ENCODE data around the gene AGPAT2. TPM values are rescaled to one million over a fixed set of nuclear protein-coding genes. Genes with fewer than 3 reads are reported as not detected.
"Not testable (repeated sequence)": the region's sequence is repeated elsewhere in the genome, so short reads cannot be mapped to it uniquely, and the experiment has no call there.

The AGPAT2 gene
- total RNA-seq, 1 experiment from 2014 or later, result 103 TPM

GRCh38 chr9:136711751-136712689 lies 24.8 kb upstream of the AGPAT2 start, which contains the start of gene DIPK1B:
Gene DIPK1B (plus strand): TSS chr9:136712572. CDS start chr9:136712666, 94 bp downstream.
- Histone ChIP-seq H3F3A (ENCODE audit: low read length, unreplicated experiment) (no peaks in the 10 kb centered on the region), H3K79me2 (ENCODE audit: low read length) (no peaks in the 10 kb centered on the region), H3K36me3 (ENCODE audit: low read depth, low read length) (no peaks in the 10 kb centered on the region), H4K20me1 (ENCODE audit: low read length) (no peaks in the 10 kb centered on the region), H3K4me3 (ENCODE audit: low read length) (peak within 1 kb of the TSS; percentile 70), H3K4me2 (ENCODE audit: low read length) (peak within 1 kb of the TSS; percentile 90), H2AFZ (ENCODE audit: low read length) (peak within 1 kb of the TSS; percentile 79), H3K9me3 (ENCODE audit: low read length) (no peaks in the 10 kb centered on the region), H3K4me1 (ENCODE audit: insufficient read depth, low read length) (no peaks in the 10 kb centered on the region; the same call in 1 of the 2 replicates), H3K9me2 (replicated peaks; ENCODE audit: low read length) (no peaks in the 10 kb centered on the region), H3K9ac (ENCODE audit: low read length) (peak within 1 kb of the TSS; percentile 53), H3K27me3 (ENCODE audit: low read length) (no peaks in the 10 kb centered on the region), H3K27ac (ENCODE audit: low read length) (no peak within 1 kb of the TSS)
- no TSS peak for BruUV-seq (replicated peaks)
- ATAC-seq (peak; percentile 33), DNase-seq (no peak)
- ChIA-PET CTCF (no interaction called here), POLR2A (ENCODE audit: unreplicated experiment) (no interaction called here)
- TF ChIP-seq CTCF (conservative IDR thresholded peaks at IDR 0.05; ENCODE audit: low read depth, low read length), result no peak
- no peak for TF ChIP-seq EZH2phosphoT487 (IDR thresholded peaks at IDR 0.05; ENCODE audit: borderline replicate concordance, low read length)
- no peak for TF ChIP-seq EZH2 (IDR thresholded peaks at IDR 0.05; ENCODE audit: low read length, unreplicated experiment)
- intact Hi-C loops (cut with micrococcal nuclease), result no loop called here

- H3K27ac ChIP-seq (ENCODE audit: low read length); H3K4me3 ChIP-seq (ENCODE audit: low read length): not testable (repeated sequence)
- DNase-seq, result peak; percentile 51
Measured at GRCh38 chr9:136711219-136711648, 24.0 kb upstream of the AGPAT2 start.

GRCh38 chr9:136710543-136710942 lies 23.3 kb upstream of the AGPAT2 start:
- Histone ChIP-seq H3K9ac (ENCODE audit: low read length) (no peak overlapping the region), H2AFZ (ENCODE audit: low read length) (no peak overlapping the region), H3K9me3 (ENCODE audit: low read length) (no peaks in the 10 kb centered on the region), H3K4me3 (ENCODE audit: low read length) (no peak overlapping the region), H3K36me3 (ENCODE audit: low read depth, low read length) (no peaks in the 10 kb centered on the region), H3F3A (ENCODE audit: low read length, unreplicated experiment) (no peaks in the 10 kb centered on the region), H3K79me2 (ENCODE audit: low read length) (no peaks in the 10 kb centered on the region), H4K20me1 (ENCODE audit: low read length) (no peaks in the 10 kb centered on the region), H3K9me2 (replicated peaks; ENCODE audit: low read length) (no peaks in the 10 kb centered on the region), H3K4me2 (ENCODE audit: low read length) (no peak overlapping the region), H3K4me1 (ENCODE audit: insufficient read depth, low read length) (no peaks in the 10 kb centered on the region; the same call in 1 of the 2 replicates), H3K27me3 (ENCODE audit: low read length) (no peaks in the 10 kb centered on the region), H3K27ac (ENCODE audit: low read length) (no peak overlapping the region)
- CTCF ChIA-PET, result no interaction called here
- ATAC-seq (no peak), DNase-seq (peak; percentile 24)
- POLR2A ChIA-PET (ENCODE audit: unreplicated experiment), result no interaction called here
- BruUV-seq (replicated peaks), result no TSS peak
- TF ChIP-seq EZH2 (IDR thresholded peaks at IDR 0.05; ENCODE audit: low read length, unreplicated experiment) (no peak), EZH2phosphoT487 (IDR thresholded peaks at IDR 0.05; ENCODE audit: borderline replicate concordance, low read length) (no peak), CTCF (conservative IDR thresholded peaks at IDR 0.05; ENCODE audit: low read depth, low read length) (no peak)
- intact Hi-C loops (cut with micrococcal nuclease), result no loop called here

More at GRCh38 chr9:136711219-136711648, 24.0 kb upstream of the AGPAT2 start:
- H3K4me2 ChIP-seq (ENCODE audit: low read length); ATAC-seq; H2AFZ ChIP-seq (ENCODE audit: low read length); BruUV-seq (replicated peaks); H3K79me2 ChIP-seq (ENCODE audit: low read length); H3K9me3 ChIP-seq (ENCODE audit: low read length); H3K36me3 ChIP-seq (ENCODE audit: low read depth, low read length); POLR2A ChIA-PET (ENCODE audit: unreplicated experiment); H3K9ac ChIP-seq (ENCODE audit: low read length); intact Hi-C loops (cut with micrococcal nuclease); H3K27me3 ChIP-seq (ENCODE audit: low read length); H4K20me1 ChIP-seq (ENCODE audit: low read length); CTCF ChIA-PET; H3F3A ChIP-seq (ENCODE audit: low read length, unreplicated experiment); H3K9me2 ChIP-seq (replicated peaks; ENCODE audit: low read length); H3K4me1 ChIP-seq (ENCODE audit: insufficient read depth, low read length): not testable (repeated sequence)
